SK-N-SH treated with all-trans-retinoic acid at 6 μM for 48 hours (cell line): Measurements from ENCODE around the gene UNC5CL.

Source experiments
- ARNTL ChIP-seq: fragments of 450-650 bp; formaldehyde crosslinking; IDR thresholded peaks from 2 replicates; pipeline ENCODE4 v1.5.0; 2020; ENCODE audit warnings: low read depth, mild to moderate bottlenecking, moderate library complexity, borderline replicate concordance
- CREB5 ChIP-seq: fragments of 250-450 bp; sonication (Bioruptor Pico); IDR thresholded peaks from 2 replicates; pipeline ENCODE4 v1.5.1; 2020; ENCODE audit warnings: low read depth, mild to moderate bottlenecking, moderate library complexity
- ESRRG ChIP-seq: fragments of 250-450 bp; sonication (Bioruptor Pico); IDR thresholded peaks from 2 replicates; pipeline ENCODE4 v1.6.1; 2021; ENCODE audit warnings: mild to moderate bottlenecking
- GLIS3 ChIP-seq: fragments of 250-450 bp; sonication (Bioruptor Pico); IDR thresholded peaks from 2 replicates; pipeline ENCODE4 v1.5.0; 2020; ENCODE audit warnings: mild to moderate bottlenecking, moderate library complexity
- OSR1 ChIP-seq: fragments of 250-450 bp; sonication (Bioruptor Pico); IDR thresholded peaks from 2 replicates; pipeline ENCODE4 v1.8.0; 2022; ENCODE audit warnings: moderate library complexity, mild to moderate bottlenecking, inconsistent platforms
- RARB ChIP-seq: fragments of 250-450 bp; sonication (Bioruptor Pico); IDR thresholded peaks from 2 replicates; pipeline ENCODE4 v1.8.0; 2021; ENCODE audit warnings: mild to moderate bottlenecking, moderate library complexity
- TOX ChIP-seq: fragments of 250-450 bp; sonication (Bioruptor Pico); IDR thresholded peaks from 2 replicates; pipeline ENCODE4 v1.8.0; 2021; ENCODE audit warnings: mild to moderate bottlenecking, moderate library complexity, borderline replicate concordance
- ZFP3 ChIP-seq: fragments of 250-450 bp; sonication (Bioruptor Pico); IDR thresholded peaks from 2 replicates; pipeline ENCODE4 v1.5.0; 2020; ENCODE audit warnings: mild to moderate bottlenecking, moderate library complexity
- ZFP30 ChIP-seq: fragments of 450-650 bp; formaldehyde crosslinking; IDR thresholded peaks from 2 replicates; pipeline ENCODE4 v1.5.0; 2022; ENCODE audit warnings: mild to moderate bottlenecking, moderate library complexity

- TF ChIP-seq CREB5 (no peak), ZFP30 (CRISPR knock-in tag) (no peak), ESRRG (CRISPR knock-in tag) (no peak), ZFP3 (CRISPR knock-in tag) (no peak), RARB (CRISPR knock-in tag) (no peak), GLIS3 (no peak), OSR1 (CRISPR knock-in tag) (no peak), TOX (CRISPR knock-in tag) (no peak), ARNTL (CRISPR knock-in tag) (no peak)
Observed at GRCh38 chr6:40977085-40977484, 61.9 kb downstream of the UNC5CL start.
